Endometrial microvascular endothelial cells (primary cell): Measurements from ENCODE around the gene LRCH4. TPM values are rescaled to one million over a fixed set of nuclear protein-coding genes. Genes with fewer than 3 reads are reported as not detected.
"Not testable (repeated sequence)": the region's sequence is repeated elsewhere in the genome, so short reads cannot be mapped to it uniquely, and the experiment has no call there.

Source experiments
- in situ Hi-C: cut with HindIII; loops from 2 replicates; pipeline ENCODE4 v1.10.0; 2017; ENCODE audit warnings: low sequenced_read_pairs, low pct_unique_long_range_greater_than_20kb; ENCODE audit errors: inconsistent ontology term
- total RNA-seq: library from RNA; depleted of rRNA; stranded (reverse); fragments of >200 nt; gene quantifications from one replicate; pipeline ENCODE4 v1.2.3, GENCODE V29; 2015; ENCODE audit errors: inconsistent ontology term

LRCH4 gene
- total RNA-seq, 1 donor from 2014 or later = 45.3 TPM

GRCh38 chr7:100532165-100533022, 53.5 kb downstream of the LRCH4 start:
- in situ Hi-C loops = no loop called here

GRCh38 chr7:100528108-100528866, 57.6 kb downstream of the LRCH4 start:
- in situ Hi-C loops = not testable (repeated sequence)

Other genes starting within 250 kb of the LRCH4 start
- 20.9 TPM for gene PILRB, start 228.0 kb downstream of the LRCH4 start, total RNA-seq
- not detected for gene PILRA, start 212.6 kb downstream of the LRCH4 start, total RNA-seq
- gene ZCWPW1, start 157.4 kb downstream of the LRCH4 start, total RNA-seq = 0.09 TPM
- gene MEPCE, start 156.3 kb downstream of the LRCH4 start, total RNA-seq = 45.5 TPM
- 34.7 TPM for gene PPP1R35, start 149.6 kb downstream of the LRCH4 start, total RNA-seq
- gene SPACDR, start 121.9 kb downstream of the LRCH4 start, total RNA-seq = 8.5 TPM
- gene TSC22D4, start 106.9 kb downstream of the LRCH4 start, total RNA-seq = 60.7 TPM
- gene NYAP1, start 102.2 kb downstream of the LRCH4 start, total RNA-seq = 2.0 TPM
- 57.6 TPM for gene AGFG2, start 46.9 kb downstream of the LRCH4 start, total RNA-seq
- 0.19 TPM for gene SAP25, start 12.2 kb downstream of the LRCH4 start, total RNA-seq
- gene FBXO24, start 199 bp upstream of the LRCH4 start, total RNA-seq = 1.8 TPM
- gene PCOLCE, start 16.2 kb upstream of the LRCH4 start, total RNA-seq = not detected
- 17.6 TPM for gene MOSPD3, start 26.4 kb upstream of the LRCH4 start, total RNA-seq
- not detected for gene TFR2, start 55.4 kb upstream of the LRCH4 start, total RNA-seq
- gene ACTL6B, start 70.3 kb upstream of the LRCH4 start, total RNA-seq = not detected
- gene GNB2, start 87.6 kb upstream of the LRCH4 start, total RNA-seq = 301 TPM
- gene GIGYF1, start 108.1 kb upstream of the LRCH4 start, total RNA-seq = 21.2 TPM
- 51.1 TPM for gene POP7, start 120.0 kb upstream of the LRCH4 start, total RNA-seq
- not detected for gene EPO, start 134.3 kb upstream of the LRCH4 start, total RNA-seq
- not detected for gene ZAN, start 147.5 kb upstream of the LRCH4 start, total RNA-seq
- 78.6 TPM for gene EPHB4, start 241.4 kb upstream of the LRCH4 start, total RNA-seq